Measurements from ENCODE around the gene USP12. TPM values are rescaled to one million over a fixed set of nuclear protein-coding genes. Genes with fewer than 3 reads are reported as not detected.

The USP12 gene
- total RNA-seq, 1 experiment from 2014 or later = 26.1 TPM

DNA sequence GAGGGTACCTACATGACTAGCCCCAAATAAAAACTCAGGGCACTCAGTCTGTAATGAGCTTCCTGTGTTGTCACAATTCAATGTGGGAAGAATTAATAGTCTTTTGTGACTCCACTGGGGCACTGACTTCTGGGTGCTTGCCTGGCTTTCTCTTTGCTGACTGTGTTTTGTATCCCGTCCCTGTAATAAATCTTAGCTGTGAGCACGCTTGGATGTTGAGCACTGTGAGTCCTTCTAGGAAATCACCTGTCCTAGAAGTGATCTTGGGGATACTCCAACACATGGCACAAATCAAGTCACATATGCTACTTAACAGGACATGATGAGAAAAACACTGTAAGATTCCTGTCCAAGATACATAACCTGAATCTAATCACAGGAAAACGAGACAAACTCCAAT lies 83.0 kb downstream of the USP12 start (continued):
- TF ChIP-seq PREB (CRISPR knock-in tag; IDR thresholded peaks at IDR 0.05; ENCODE audit: borderline replicate concordance) (no peak), ZNF396 (CRISPR knock-in tag; IDR thresholded peaks at IDR 0.05; ENCODE audit: borderline replicate concordance) (no peak), ELF4 (CRISPR knock-in tag; IDR thresholded peaks at IDR 0.05; ENCODE audit: low read depth) (no peak)

DNA sequence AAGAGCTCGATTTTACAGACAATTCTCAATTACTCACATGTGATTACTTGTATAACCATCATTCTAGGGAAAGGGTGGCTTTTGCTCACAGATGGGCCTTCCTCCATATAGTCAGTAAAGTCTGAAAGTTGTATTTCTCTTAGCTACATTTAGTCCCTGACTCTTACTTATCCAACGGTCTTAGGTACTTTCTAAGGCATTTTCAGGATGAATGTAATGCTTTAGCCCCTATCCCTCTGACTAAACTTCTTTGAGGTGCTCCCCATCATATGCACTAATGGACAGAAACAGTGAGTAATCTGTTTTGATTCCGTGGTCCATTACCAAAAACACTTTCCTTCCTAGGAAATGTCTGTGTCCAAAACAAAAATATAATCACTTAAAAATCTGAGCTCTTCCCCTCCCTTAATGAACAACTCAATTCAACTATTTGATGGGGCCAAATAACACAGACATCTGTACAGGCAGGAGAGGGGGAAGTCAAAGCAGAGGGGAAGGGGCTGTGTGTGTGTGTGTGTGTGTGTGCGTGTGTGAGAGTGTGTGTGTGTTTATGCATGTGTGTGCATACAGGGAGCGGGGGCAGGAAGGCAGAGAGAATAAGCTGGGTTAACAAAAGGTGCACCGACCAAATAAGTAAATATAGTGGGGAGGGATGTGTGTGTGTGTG lies 84.9 kb downstream of the USP12 start:
- no peak for ATAC-seq
- Mint-ChIP-seq H3K27me3 (ENCODE audit: low read depth) (no peaks in the 10 kb centered on the region), H3K4me3 (no peak overlapping the region), H3K36me3 (peaks cover 30% of the 10 kb centered on the region), H3K9me3 (no peaks in the 10 kb centered on the region), H3K27ac (peak overlapping the region; percentile 31; the same call in 1 of the 2 replicates), H3K4me1 (no peaks in the 10 kb centered on the region)
- ChIA-PET CTCF (no interaction called here), POLR2A (no interaction called here)
- no peak for TF ChIP-seq EMX1 (CRISPR knock-in tag; IDR thresholded peaks at IDR 0.05)
- no peak for TF ChIP-seq OVOL2 (CRISPR knock-in tag; IDR thresholded peaks at IDR 0.05; ENCODE audit: borderline replicate concordance)
- no peak for TF ChIP-seq TEAD1 (CRISPR knock-in tag; IDR thresholded peaks at IDR 0.05)
- DNase-seq (ENCODE audit: low spot score) = no peak

DNA sequence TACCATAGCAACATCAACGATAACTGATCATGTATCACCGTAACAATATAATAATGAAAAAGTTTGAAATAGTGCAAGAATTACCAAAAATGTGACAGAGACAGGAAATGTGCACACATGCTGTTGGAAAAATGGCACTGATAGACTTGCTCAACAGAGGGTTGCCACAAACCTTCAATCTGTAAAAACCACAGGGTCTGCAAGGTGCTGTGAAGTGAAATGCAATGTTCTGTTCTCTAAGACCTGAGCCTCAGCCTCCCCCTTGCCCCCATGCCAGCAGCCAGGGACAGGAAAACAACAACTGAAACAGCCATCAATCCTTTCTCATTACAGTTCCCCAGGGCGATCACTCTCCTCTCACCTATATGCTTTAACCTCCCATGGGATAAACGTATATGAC lies 88.4 kb downstream of the USP12 start:
- TF ChIP-seq CTCF (IDR thresholded peaks at IDR 0.05) = no peak
- TF ChIP-seq ETV6 (CRISPR knock-in tag; IDR thresholded peaks at IDR 0.05) = no peak
- no peak for TF ChIP-seq CREM (CRISPR knock-in tag; IDR thresholded peaks at IDR 0.05)
- no peak for TF ChIP-seq CREB1 (CRISPR knock-in tag; IDR thresholded peaks at IDR 0.05)
- TF ChIP-seq NR1H2 (CRISPR knock-in tag; IDR thresholded peaks at IDR 0.05) = no peak
- no peak for TF ChIP-seq SMAD4 (CRISPR knock-in tag; IDR thresholded peaks at IDR 0.05)
- no peak for TF ChIP-seq GTF2I (CRISPR knock-in tag; conservative IDR thresholded peaks at IDR 0.05)
- TF ChIP-seq TEAD4 (CRISPR knock-in tag; IDR thresholded peaks at IDR 0.05) = no peak
- TF ChIP-seq ZNF138 (CRISPR knock-in tag; conservative IDR thresholded peaks at IDR 0.05) = no peak
- no peak for TF ChIP-seq TP53 (CRISPR knock-in tag; IDR thresholded peaks at IDR 0.05)
- TF ChIP-seq ZNF671 (CRISPR knock-in tag; IDR thresholded peaks at IDR 0.05) = no peak
- TF ChIP-seq MXD4 (CRISPR knock-in tag; IDR thresholded peaks at IDR 0.05; ENCODE audit: borderline replicate concordance) = no peak
- TF ChIP-seq IRF2 (CRISPR knock-in tag; IDR thresholded peaks at IDR 0.05; ENCODE audit: borderline replicate concordance, low read depth) = no peak
- no peak for TF ChIP-seq PRDM15 (CRISPR knock-in tag; IDR thresholded peaks at IDR 0.05)
- no peak for TF ChIP-seq ZBTB43 (CRISPR knock-in tag; IDR thresholded peaks at IDR 0.05)
- no peak for TF ChIP-seq NR2C2 (CRISPR knock-in tag; IDR thresholded peaks at IDR 0.05)
- TF ChIP-seq, protein P1, sequence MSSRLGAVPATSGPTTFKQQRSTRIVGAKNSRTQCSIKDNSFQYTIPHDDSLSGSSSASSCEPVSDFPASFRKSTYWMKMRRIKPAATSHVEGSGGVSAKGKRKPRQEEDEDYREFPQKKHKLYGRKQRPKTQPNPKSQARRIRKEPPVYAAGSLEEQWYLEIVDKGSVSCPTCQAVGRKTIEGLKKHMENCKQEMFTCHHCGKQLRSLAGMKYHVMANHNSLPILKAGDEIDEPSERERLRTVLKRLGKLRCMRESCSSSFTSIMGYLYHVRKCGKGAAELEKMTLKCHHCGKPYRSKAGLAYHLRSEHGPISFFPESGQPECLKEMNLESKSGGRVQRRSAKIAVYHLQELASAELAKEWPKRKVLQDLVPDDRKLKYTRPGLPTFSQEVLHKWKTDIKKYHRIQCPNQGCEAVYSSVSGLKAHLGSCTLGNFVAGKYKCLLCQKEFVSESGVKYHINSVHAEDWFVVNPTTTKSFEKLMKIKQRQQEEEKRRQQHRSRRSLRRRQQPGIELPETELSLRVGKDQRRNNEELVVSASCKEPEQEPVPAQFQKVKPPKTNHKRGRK (CRISPR knock-in tag; IDR thresholded peaks at IDR 0.05; ENCODE audit: borderline replicate concordance) = no peak
- Mint-ChIP-seq H3K9me3 (no peaks in the 10 kb centered on the region), H3K4me3 (no peak overlapping the region), H3K27ac (no peak overlapping the region), H3K27me3 (ENCODE audit: low read depth) (no peaks in the 10 kb centered on the region), H3K4me1 (peaks cover 12% of the 10 kb centered on the region), H3K36me3 (peaks cover 32% of the 10 kb centered on the region)
- ATAC-seq = no peak
- ChIA-PET POLR2A (no interaction called here), CTCF (no interaction called here)
- no peak for DNase-seq (ENCODE audit: low spot score)
